ENCODE results near the gene LIG1.

DNA sequence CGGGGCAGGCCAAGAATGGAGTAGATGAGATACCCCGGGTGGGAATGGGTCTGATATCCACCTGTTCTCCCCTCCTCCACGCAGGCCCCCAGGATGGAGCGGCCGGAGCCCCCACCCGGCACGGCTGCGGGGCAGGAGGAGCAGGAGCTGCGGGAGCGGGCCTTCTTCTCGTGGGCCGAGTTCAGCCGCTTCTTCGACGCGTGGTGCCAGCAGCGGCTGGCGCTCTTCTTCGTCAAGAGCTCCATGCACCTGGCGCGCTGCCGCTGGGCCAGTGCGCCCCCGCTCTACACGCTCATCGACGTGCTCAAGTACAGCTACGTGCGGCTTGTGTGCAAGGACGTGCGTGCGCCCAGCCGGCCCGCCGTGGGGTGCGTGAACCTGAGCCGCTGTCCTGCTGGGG, 1.6 kb upstream of the LIG1 start:
- TF ChIP-seq EP300 (IDR thresholded peaks at IDR 0.05): no peak
- TF ChIP-seq CTCF (IDR thresholded peaks at IDR 0.05): no peak
